ENCODE data around the gene FHAD1. TPM values are rescaled to one million over a fixed set of nuclear protein-coding genes. Genes with fewer than 3 reads are reported as not detected.
A peak's percentile ranks its signal among the peaks of the same experiment; 100 is the strongest.

Gene FHAD1
- total RNA-seq, 1 donor from 2014 or later = not detected

- ATAC-seq (peak; percentile 51), DNase-seq (ENCODE audit: low spot score) (no peak)
Observed at GRCh38 chr1:15218287-15219279, 28.4 kb upstream of the FHAD1 start.

- DNase-seq (ENCODE audit: low spot score) = no peak
Observed at GRCh38 chr1:15219280-15220023, 27.6 kb upstream of the FHAD1 start.

GRCh38 chr1:15220024-15220392, 27.0 kb upstream of the FHAD1 start:
- DNase-seq (ENCODE audit: low spot score) (no peak), ATAC-seq (no peak)

More at GRCh38 chr1:15219280-15220023, 27.6 kb upstream of the FHAD1 start:
- ATAC-seq = no peak

- ATAC-seq (no peak), DNase-seq (ENCODE audit: low spot score) (no peak)
Observed at GRCh38 chr1:15220825-15221431, 26.1 kb upstream of the FHAD1 start.

- ATAC-seq (no peak), DNase-seq (ENCODE audit: low spot score) (no peak)
Observed at GRCh38 chr1:15222653-15223303, 24.2 kb upstream of the FHAD1 start.

GRCh38 chr1:15224259-15224869, 22.7 kb upstream of the FHAD1 start:
- ATAC-seq = peak; percentile 33
- no peak for DNase-seq (ENCODE audit: low spot score)

- DNase-seq (ENCODE audit: low spot score) (no peak), ATAC-seq (no peak)
Observed at GRCh38 chr1:15224974-15225373, 22.0 kb upstream of the FHAD1 start.

GRCh38 chr1:15225461-15225860, 21.6 kb upstream of the FHAD1 start:
- ATAC-seq (no peak), DNase-seq (ENCODE audit: low spot score) (no peak)

GRCh38 chr1:15226388-15227255, 20.4 kb upstream of the FHAD1 start:
- ATAC-seq (no peak), DNase-seq (ENCODE audit: low spot score) (no peak)

GRCh38 chr1:15229707-15230131, 17.3 kb upstream of the FHAD1 start:
- ATAC-seq (no peak), DNase-seq (ENCODE audit: low spot score) (no peak)

- DNase-seq (ENCODE audit: low spot score) (no peak), ATAC-seq (no peak)
Observed at GRCh38 chr1:15231714-15232201, 15.3 kb upstream of the FHAD1 start.

GRCh38 chr1:15233689-15234088, 13.3 kb upstream of the FHAD1 start:
- no peak for ATAC-seq

GRCh38 chr1:15236321-15236721, 10.7 kb upstream of the FHAD1 start:
- no peak for ATAC-seq

More at GRCh38 chr1:15233689-15234088, 13.3 kb upstream of the FHAD1 start:
- DNase-seq (ENCODE audit: low spot score) = no peak

GRCh38 chr1:15236746-15237145, 10.3 kb upstream of the FHAD1 start:
- DNase-seq (ENCODE audit: low spot score) = no peak
- no peak for ATAC-seq

More at GRCh38 chr1:15236321-15236721, 10.7 kb upstream of the FHAD1 start:
- no peak for DNase-seq (ENCODE audit: low spot score)

- no peak for ATAC-seq
Observed at GRCh38 chr1:15238789-15239188, 8.2 kb upstream of the FHAD1 start.

GRCh38 chr1:15242766-15243165, 4.3 kb upstream of the FHAD1 start:
- no peak for ATAC-seq
- no peak for DNase-seq (ENCODE audit: low spot score)

More at GRCh38 chr1:15238789-15239188, 8.2 kb upstream of the FHAD1 start:
- no peak for DNase-seq (ENCODE audit: low spot score)

GRCh38 chr1:15243275-15244043, 3.6 kb upstream of the FHAD1 start:
- DNase-seq (ENCODE audit: low spot score) (no peak), ATAC-seq (no peak)

GRCh38 chr1:15244813-15245212, 2.2 kb upstream of the FHAD1 start:
- ATAC-seq (no peak), DNase-seq (ENCODE audit: low spot score) (no peak)

Measured in left lobe of liver (tissue), 2 donors.